HG02938 (cell line): Measurements from ENCODE around the gene APBA2.
"Not testable (repeated sequence)": the region's sequence is repeated elsewhere in the genome, so short reads cannot be mapped to it uniquely, and the experiment has no call there.

Experiments
- ATAC-seq: cut with Tn5 transposase; IDR thresholded peaks from one replicate; pipeline ENCODE4 v1.9.1; 2021; ENCODE audit warnings: mild to moderate bottlenecking, moderate library complexity; ENCODE audit not compliant: unreplicated experiment

APBA2 gene

DNA sequence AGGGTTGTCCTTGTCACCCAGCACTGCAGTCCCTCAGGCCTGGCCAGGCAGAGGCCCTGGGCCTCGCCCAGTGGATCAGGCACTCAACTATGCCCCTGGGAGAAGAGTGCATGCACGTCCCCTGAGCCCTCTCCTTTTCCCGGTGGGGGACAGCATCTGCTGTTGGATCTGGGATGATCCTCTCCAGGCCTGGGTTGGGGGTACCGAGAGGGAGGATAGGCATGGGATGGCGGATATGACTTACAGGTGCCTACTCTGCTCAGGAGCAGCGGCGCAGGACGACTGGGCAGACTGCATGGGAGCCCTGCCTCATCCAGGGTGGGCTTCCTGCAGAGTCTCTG, 9.0 kb upstream of the APBA2 start:
- ATAC-seq, result no peak

DNA sequence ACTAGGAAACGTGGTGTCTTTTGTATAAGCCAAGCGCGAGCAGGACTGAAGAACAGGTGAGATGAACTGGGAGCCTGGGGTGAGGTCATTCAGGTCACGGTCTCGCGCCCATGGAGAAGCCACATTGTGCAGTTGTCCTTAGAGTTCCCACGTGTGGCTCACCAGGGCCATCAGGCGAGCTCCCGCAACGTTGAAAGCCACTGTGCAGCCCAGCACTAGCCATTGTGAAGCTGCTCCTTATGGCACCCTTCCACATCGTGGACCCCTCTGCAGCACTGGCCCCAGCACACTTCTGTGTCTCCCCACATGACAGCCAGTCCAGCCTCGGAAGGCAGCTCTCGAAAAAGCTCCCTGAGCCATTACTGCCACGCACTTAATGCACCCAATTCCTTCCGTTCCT, 7.6 kb upstream of the APBA2 start:
- ATAC-seq, result no peak

DNA sequence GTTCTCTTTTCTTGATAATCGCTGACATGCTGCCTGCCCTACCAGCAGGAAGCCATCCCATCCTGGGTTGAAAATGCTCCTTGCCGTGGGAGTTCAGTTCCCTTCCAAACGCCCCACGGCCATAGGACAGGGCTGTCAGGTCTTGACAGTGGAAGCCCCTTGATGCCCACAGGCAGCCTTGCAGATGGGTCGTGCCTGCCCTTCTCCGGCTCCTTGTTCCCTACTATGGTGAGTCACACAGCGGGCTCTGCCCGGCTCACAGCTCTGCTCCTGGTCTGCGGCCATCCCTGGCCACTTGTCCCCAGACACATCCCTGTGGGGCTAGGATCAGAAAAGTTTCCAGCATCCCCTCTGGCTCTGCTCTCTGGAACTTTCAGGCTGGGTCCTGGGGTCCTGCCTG, 6.2 kb upstream of the APBA2 start:
- ATAC-seq, result no peak

DNA sequence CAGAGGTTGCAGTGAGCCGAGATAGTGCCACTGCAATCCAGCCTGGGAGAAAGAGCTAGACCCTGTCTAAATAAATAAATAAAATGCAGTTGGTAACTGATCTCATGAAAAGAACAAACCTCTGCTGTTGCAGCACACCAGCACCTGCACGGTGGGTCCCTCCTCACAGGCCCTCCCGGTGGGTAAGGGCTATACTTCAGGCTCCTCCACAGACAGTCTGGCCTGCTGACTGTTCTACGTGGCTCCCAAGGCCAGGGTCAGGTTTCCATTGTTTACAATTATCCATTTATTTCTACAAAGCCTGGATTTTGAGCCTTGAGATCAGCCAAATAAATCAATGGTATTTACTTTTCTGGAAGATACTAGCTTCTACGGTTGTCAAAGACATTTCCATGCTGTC, 5.1 kb upstream of the APBA2 start:
- ATAC-seq, result no peak

DNA sequence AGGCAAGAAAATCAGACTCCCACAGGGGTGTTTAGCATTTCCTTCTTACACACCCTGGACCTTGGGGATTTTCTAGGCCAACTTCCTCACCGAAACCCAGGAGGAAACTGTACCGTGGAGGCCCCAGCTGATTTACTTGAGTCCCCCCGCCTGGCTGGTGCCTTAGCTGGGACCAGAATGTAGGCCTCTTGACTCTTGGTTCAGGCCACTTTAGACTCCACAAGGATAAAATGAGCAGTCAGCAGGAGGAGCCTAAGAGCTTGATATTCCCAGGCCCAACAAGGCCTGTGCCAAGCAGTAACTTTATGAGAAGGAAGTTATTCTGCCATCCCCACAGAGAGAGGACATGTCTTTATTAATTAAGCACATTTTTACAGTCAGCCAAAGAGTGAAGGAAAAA, 4.6 kb upstream of the APBA2 start:
- ATAC-seq, result no peak

DNA sequence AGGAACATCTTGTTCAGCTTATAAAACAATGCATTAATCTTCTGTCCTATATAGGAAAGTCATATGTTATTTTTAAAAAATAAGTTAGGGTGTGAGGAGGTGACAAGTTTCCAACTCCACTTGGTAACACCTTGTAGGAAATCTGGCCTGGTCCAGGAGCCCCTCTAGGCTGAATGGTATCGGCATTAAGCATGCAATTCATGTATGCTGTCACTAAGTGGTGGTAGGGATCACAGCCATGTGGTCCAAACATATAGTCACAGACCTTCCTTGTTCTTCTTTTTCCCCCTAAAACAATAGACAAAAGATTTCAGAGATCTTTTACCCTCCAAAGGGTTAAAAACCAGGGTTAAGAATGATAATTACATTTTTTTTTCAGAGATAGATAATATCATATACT, 4.2 kb upstream of the APBA2 start:
- ATAC-seq, result no peak

DNA sequence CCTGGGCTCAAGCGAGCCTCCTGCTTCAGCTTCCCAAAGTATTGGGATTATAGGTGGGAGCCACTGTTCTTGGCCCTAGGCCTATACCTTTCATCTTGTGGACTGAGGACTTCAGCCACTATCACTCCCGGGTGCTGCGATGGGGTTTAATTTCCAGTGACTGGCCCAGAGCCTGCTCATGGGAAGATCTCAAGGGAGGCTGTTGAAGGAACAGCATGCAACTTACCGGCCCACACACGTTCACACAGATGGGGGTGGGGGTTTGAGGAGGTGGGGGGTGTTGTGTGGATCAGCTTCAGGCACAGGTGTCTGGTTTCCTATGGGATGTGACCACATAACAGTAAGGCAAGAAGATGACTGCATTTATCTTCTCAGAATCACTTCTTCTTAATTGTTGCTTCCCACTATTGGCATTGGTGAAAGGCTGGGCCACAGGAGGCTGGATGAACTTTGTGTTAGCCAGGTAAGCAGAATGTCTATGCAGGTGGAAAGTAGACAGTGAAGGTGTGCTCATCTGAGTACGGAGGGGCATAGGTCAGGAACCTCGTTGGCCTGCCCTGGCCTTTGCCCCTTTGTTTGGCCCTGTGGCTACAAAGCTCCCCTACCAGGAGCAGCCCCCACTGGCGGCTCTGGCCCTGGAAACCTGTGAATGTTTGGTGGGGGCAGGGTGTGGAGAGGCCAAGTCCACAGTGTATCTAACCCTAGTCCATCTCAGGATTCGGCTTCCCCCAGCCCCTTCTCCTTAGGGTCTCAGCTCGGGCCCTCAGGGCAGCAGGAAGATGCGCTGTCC, 1.4 kb upstream of the APBA2 start:
- ATAC-seq, result no peak

DNA sequence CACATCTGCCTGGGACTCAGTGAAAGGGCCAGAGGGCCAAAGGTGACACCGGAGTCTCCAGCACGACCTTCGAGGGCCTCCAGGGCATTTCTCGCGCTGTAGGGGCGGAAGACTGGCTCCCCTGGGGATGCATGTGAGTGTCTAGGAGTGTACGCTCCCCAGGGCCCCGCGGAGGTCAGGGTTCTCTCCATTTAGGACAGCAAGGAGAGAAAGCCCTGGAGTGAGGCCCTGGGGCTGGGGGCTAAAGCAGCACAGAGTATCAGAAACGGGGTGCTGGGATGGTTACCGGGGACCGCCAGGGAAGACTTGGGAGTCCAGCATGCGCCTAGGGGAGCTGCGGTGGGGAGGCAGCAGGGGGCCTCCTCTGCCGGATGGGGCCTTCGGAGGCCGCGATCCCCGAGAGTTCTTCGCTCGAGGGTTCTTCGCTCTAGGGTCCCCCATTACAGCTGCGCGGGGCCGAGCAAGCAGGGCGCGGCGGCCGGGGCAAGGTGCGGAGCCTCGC, 595 bp upstream of the APBA2 start:
- no peak for ATAC-seq

DNA sequence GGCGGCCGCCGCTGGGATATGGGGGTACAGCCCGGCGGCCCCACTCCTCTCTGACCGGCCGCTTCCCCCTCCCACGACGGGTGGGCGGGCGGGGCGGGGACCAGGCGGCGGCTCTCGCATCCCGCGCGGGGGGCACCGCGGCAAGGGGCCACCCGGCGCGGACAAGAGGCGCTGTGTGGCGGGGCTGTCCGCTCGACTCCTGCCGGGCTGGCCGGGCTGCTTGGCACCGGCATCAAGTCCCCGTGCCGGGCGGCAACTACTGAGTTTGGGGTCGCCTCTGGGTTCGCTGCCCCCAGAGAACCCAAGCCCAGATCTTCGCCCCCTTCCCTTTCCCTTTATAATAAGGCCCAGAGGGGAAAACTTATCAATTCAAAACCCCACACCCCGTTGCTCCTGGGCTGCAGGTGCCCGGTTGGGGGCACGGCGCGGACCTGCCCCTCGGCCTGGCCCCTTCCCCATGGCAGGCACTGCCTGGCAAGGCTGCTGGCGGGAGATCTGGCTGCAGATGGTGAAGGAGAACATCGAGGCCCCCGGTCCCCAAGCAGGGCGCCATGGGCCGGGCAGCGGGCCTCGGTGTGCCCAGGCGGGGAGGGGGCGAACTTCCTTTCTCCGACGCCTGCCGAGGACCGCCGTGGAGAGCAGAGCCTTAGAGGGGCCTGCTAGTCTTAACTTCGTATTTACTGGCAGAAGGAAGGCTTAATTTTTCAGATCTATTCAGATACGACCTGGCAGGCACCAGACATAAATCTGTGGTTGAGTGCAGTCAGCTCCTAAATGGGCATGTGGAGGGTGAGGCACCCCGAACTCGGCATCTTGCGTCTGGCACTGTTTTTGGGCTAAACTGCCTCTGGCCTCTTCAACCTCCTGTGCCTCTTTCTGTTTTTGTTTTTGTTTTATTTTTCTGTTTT, 911 bp downstream of the APBA2 start:
- no peak for ATAC-seq

DNA sequence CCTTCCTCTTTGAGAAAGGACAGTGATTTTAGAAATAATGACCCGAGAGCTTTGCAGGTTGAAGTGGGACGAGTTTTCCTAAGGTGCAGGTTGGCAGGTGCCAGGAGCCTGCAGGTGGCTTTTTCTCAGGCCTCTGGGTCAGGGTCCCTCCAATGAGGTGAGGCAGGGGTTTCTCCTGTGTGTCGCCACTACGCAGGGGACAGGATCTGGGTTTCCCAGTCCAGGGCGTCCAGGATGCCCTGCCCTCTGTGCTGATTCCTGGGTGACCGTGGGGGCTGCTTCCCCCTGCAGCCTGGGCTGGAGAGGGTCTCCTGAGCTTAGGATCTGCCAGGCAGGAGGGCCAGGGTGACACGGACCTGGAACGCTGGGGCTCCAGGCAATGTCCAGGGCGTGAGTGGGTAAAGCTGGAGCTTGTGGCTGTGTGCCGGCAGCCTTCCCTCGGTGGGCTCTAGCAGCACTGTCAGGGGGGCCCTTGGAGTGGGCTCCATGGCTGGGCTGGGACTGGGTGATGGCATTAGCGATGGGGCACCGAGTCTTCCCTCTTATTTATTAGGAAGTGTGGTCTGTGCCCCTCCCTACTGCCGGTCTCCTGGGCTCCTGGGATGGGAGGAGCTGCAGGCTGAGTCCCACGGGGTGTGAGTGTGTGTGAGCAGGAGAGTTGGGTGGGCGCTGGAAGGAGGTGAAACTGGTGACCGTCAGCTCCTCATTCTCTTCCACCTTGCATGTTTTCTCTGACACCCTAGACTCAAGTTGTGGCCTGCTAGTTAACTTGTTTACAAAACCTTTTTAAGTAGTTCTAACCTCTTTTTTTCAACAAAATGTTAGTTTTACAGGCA, 1.8 kb downstream of the APBA2 start:
- ATAC-seq, result no peak

DNA sequence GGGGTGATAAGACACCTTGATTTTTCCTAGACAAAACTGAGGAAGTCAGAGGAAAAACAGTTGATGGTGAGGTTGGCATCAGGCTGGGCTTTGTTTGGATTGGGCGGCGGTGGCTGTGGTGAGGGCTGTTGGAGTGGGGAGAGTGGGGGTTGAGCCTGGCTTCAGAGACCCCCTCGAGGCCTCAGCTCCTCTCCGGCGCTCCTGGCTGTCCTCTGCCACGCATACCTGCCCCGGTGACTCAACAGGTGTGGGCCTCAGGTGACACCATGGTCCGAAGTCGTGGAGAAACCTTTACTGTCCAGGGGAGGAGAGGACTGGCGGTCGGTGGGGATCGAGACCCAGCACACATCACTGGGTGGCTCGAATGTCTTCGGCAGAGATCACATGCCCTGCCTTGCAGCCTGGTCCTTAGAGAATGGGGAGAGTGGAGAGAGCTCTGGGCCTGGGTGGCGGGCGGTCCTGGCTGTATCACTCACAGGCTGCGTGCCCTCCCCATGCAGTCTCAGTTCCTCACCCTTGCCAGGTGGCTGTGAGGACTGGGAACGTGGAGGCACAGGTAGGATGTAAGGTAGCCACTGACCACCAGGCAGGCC, 2.6 kb downstream of the APBA2 start:
- ATAC-seq, result no peak

DNA sequence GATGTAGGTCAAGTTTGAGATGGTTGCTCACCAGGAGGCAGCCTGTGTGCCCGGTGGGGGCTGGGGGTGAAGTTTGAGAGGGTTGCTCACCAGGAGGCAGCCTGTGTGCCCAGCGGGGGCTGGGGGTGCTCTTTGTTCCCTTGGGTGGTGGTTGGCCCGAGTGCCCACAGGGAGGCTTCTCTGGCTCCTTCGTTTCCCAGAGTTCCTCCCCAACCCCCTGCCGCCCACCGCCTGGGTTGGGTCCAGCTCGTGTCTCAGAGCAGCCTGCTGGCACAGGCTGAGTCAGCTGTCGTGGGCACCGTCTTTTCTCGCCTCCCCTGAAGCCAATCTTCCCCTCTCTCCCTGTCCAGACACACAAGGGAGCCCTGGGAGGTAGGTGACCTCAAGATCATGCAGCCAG, 3.1 kb downstream of the APBA2 start:
- ATAC-seq, result no peak

DNA sequence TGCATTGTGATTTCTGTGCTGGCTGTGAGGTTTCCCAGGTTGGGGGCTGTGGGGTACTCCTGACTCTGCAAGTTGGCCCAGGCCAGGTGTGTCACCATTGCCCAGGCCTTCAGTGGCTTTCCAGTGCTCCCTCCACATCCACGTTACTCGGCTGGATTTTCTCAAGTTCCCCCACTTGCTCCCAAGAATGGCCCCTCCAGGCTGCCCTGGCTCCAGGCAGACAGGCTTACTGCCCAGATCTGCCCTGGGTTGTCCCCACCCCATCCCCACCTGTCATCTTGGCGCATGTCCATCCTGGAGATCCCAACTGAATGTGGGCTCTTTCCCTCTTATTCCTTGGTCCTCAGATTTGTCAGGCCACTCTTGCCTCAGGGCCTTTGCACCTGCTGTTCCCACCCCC, 3.6 kb downstream of the APBA2 start:
- no peak for ATAC-seq

DNA sequence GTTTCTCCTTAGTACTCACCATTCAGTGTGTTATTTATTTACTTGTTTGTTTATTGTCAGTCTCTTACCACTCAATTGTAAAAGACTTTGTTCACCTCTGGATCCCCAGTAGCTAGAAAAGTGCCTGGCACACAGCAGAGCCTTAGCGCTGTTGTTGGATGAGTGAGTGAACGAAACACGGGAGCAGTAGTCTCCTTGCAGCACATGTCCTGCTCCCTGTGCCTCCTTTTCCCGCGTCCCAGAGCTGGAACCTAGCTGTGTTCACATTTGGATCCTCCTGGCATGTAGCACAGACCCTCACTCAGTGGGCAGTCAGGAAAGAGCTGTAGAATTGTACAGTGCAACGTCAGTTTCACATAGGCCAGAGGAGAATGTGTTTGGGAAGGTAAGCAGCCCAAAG, 4.1 kb downstream of the APBA2 start:
- not testable (repeated sequence) for ATAC-seq

DNA sequence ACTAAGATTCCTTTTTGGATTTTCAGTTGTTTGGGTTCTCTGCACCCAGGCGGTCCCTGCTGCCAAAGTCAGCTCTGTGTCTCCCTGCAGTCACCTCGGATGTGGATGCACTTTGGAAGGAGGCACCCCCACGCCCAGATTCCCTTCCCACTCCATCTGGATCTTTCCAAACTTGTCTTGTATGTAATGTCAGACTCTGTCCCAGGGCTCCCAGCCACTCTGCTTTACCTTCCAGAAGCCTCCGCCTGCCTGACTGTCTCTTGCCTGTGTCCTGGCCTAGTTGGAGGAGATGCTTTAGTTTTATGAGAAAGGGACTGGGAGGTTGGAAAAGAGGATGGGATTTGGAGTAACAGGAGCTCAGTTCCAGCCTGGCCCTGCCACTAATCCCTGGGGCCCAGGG, 4.5 kb downstream of the APBA2 start:
- ATAC-seq, result not testable (repeated sequence)

DNA sequence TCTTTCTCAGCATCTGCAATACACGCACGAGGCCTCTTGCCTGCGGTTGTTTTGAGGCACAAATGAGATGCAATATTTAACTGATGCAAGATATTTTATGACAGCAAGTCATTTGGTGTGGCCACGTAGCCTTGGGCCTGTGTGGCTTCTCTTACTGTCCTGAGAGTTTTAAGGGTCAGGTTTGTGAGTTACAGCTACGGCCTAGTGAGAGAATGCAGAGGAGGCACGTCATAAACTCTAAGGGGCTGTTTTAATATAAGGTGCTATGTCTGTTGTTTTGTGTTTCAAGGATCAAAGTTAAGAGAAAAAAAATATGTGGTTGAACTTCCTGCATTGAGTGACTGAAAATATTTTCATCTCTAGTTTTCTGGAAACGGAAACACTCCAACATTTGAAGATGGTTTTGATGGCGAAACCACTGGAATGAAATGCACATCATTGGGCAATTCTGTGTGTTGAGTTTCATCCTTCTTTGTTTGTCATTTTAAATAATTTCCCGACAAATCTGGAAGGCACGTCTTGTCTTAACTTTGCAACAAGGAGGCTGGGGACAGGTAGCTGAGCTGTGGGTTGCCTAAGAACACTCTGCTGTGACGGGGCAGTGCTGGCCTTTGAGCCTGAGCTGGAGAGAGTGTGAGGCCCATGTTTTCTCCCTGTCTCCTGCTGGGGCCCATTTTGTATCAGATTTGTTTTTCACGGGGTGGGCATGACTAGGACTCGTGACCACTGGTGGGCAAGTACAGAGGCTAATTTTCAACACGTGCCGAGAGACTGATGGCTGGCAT, 5.1 kb downstream of the APBA2 start:
- no peak for ATAC-seq

DNA sequence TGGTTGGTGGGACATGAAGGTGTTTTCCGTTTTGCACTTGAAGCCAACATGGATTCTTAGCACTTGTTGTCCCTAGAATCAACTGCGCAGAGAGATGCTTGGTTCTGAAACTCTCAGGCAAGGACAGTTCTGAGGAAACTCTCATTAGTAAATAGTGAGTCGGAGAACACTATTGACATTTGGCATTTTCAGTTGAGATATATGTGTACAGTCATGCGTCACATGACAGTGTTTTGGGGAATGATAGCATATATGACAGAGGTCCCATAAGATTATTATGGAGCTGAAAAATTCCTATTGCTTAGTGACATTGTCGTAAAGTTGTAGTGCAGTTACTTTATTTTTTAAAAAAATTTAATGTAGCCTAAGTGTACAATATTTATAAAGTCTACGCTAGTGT, 5.8 kb downstream of the APBA2 start:
- no peak for ATAC-seq

DNA sequence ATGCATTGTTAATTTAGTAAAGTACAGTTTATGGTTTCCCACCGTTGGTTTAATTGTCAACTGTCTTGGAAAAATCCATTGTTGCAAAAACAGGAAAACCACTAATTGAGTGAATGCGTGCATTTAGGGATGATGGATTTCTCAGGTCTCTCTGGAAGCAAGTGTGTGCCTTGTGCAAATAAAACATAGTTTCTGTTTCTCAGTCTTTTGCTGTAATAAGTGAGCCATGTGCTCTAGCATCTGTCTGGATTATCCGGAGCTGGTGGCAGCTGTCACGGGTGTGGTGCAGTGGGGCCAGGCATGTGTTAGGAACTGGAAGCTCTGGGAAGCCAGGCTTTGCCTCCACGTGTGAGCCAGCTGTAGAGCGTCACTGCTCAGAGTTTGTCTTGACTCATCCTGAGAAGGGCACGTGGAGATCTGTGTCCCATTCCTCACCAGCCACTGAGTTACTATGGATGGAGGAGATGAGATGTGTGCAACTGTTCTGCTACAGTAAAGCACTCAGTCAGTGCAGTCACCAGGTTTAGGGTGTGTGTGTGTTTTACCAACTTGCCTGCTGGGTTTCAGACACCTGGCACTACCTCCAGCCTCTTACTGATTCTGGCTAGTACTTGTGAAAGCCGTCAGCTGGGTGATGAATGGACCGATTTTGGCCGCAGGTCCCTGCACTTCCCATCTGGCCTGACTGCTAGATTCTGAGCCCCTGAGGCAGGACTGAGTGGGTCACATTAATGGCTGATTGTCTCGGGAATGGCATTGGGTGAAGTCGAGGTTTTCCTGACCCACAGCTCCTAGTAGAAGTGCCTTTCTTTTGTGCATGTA, 7.2 kb downstream of the APBA2 start:
- ATAC-seq, result no peak

DNA sequence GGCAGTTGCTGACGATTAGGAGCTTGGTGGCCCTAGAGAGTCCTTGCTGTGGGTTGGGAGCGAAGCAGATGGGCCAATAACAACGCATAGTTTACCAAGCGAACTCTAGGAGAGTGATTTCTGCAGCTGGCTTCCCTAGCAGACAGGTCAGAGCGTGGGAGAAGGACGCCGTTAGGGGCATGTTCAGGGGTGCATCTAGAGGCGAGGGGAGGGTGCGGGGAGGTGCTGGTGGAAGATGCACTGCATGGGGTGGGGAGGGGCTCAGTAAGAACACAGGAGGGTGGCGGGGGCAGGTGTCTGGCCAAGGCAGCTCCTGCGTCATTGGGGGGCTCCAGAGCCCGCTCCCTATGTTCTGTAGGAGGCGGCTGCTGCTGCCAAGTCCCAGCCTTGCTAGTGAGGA, 8.9 kb downstream of the APBA2 start:
- ATAC-seq, result no peak
